NCI-H1436 (cell line): ENCODE results near the gene EIF2D.
"Not testable (repeated sequence)": the region's sequence is repeated elsewhere in the genome, so short reads cannot be mapped to it uniquely, and the experiment has no call there.

Experiments
- DNase-seq: peaks from one replicate; lab custom pipeline; 2025; lab: John Stamatoyannopoulos, UW

EIF2D gene

DNA sequence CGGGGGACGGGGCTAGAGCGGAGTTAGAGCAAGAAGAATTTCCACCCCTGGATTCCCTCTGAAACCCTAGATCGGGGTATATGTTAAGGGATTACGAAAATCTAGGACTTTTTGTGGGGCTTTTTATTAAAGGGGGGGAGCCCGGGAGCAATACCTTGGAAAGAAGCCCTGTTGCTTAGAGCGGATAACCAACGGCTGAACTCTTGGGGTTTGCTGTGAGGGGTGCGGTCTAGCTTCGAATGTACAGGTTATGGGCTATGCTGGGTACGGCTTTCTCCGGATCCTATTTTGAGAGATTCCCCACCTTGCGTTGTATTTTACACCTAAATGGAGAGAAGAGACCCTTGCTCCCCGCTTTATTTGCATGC, 23.7 kb upstream of the EIF2D start:
- DNase-seq = no peak

DNA sequence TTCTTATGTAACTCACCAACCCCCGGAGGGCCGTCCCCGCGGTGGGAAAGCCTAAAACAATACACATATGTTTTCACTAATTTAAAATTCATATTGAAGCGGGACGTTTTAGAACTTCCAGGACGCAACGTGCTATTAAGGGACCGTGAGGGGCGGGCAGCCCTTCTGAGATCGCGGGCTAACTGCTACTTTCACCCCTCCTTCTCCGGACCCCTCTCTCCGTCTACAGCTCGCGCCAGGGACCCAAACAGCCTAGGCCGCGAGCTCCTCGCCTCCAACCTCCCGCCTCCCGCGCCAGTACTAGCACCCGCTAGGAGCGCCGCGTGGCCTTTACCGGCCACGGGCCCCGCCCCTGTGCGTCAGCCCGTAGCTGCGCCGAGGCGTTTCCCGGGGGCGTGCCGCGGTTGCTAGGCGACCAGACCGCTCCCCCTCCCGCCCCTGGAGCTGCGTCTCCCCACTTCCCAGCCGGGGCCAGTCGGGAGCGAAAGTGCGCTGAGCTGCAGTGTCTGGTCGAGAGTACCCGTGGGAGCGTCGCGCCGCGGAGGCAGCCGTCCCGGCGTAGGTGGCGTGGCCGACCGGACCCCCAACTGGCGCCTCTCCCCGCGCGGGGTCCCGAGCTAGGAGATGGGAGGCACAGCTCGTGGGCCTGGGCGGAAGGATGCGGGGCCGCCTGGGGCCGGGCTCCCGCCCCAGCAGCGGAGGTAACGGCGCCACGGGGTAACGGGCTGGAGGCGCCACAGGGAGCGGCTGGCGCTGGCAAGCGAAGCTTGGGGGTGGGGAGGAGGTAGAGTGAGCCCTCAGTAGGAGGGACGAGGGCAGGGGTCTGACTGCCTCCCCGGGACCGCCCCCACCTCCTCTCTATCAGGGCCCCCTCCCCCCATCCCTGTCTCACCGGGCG, 23.1 kb upstream of the EIF2D start, which contains the start of gene DYRK3:
DYRK3 (plus strand) TSS at position 457 of the 898 bp plus-strand sequence; CDS start at position 625, 168 bp downstream.
- DNase-seq = peak; percentile 97

DNA sequence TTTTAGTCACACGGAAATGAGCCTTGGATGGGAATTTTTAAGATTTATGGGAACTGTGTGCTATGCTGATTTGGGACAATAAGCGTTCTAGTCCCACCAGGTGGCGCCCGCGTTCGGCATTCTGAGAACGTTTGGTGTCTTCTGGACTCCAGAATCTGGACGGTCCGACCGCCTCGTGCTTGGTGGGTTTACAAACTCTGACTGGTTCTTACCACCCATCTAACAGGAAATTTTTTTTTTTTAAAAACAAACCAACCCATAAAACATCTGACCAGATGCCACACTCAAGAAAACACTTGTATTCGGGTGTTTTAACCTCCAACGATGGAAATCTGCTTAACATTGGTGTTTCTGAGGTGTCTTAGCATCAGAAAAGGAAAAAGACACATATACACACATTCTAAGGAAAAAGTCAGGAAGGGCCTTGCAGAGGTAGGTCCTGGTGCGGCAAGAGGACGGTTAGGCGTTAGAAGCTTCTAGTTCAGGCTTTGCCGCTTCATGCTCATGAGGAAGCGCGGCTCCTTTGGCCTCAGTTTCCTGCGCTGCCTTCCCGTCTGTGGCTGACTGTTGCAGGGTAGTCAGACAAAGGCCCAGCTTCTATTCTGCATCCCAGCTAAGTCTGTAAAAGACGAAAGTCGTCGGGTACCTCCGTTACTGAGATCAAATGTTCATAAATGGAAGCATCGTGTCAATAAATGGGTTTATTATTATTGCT, 22.3 kb upstream of the EIF2D start:
- peak; percentile 90 for DNase-seq

DNA sequence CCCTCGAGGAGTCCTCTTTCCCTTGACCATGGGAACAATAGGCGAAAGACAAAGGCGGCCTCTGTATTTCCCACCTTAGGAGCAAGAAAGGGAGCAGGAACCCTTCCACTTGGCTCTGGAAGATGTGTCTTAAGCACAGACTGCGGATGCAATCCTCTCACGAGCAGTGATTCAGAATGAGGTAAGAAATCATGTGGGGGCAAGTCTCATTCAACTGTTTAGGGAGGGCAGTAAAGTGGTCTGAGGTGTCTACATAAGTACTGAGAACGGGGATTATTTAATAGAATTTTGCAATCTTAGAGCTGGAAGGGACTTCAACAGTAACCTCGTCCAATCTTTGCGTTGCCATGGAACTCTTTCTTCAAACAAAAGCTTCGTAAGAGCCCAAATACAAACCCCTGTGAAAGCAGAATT, 21.4 kb upstream of the EIF2D start:
- DNase-seq = no peak

DNA sequence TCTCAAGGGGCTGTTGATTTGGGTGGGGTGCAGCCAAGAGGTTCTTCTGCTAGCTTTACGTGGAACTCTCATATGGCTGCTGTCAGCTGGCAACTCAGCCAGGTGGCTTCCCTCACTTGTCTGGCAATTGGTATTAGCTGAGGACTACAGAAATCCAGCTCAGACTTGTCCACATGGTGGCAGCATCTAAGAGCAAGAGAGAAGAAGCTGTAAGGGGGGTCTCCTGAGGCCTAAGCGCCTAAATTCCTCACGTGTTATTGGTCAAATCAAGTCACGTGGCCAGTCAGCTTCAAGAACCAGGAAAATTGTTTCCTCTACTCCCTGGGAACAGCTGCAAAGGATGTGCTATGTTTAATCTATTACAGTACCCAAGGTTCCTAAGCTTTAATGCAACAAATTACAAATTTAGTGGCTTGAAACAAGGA, 18.8 kb upstream of the EIF2D start:
- DNase-seq = peak; percentile 95

DNA sequence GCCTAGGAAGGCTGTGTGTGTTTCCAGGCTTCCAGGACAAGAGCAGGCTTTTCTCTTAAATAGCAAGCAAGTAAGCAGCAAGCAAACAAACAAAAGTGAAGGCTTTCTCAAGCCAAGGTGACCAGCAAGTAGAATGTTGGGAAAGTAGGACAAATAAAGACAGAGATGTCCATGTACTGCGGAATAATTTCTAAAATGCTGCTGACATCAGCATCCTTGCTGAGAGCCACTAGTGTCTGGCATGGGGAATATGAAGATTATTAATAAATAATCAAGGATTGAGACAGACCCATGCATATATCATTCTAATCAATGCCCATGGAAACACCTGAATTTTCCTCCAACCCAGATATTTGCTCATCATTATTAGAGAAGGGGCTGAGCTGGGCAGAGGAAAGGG, 16.7 kb upstream of the EIF2D start:
- DNase-seq = no peak

DNA sequence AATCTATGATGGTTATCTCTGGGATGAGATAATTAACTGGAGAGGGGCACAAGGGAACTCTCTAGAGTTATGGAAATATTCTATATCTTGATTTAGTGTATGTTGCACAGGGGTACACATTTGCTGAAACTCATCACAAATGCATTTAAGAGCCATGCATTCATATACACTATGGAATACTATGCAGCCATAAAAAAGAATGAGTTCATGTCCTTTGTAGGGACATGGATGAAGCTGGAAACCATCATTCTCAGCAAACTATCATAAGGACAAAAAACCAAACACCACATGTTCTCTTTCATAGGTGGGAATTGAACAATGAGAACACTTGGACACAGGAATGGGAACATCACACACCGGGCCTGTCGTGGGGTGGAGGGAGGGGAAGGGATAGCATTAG, 14.1 kb upstream of the EIF2D start:
- DNase-seq = not testable (repeated sequence)

DNA sequence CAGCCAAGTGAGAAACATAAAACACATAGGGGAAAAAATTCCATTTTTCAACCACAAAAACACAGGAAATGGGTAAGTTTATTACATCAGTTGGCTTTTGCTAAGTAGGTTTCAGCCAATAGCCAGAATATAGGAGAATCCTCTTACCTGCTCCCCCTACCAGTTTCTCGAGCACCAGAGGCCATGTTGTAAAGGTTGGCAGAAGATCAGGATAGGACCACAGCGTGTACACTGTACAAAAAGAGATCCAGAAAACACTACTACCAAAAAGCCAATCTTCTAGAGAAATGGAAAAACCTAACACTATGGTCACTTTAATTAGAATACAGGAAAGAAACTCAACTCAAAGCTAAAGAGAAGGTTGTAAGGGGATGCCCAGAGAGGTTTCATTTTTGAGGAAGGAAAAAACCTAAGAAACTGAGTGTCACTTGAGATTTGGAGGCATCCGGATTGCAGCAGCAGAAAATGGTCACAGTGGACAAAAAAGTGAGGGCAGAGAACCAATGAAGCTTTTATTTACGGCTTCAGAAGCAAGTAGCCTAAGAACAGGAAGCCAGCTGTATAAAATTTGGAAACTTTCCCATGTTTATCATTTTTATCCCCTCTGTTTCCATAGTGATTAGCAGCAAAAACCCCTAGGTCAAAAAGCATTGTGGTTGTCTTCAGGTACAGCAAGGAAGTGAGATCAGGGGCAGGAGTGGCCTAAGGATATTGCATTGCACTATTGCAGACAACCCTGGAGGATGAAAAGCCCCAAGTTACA, 2.9 kb downstream of the EIF2D start:
- DNase-seq = no peak

DNA sequence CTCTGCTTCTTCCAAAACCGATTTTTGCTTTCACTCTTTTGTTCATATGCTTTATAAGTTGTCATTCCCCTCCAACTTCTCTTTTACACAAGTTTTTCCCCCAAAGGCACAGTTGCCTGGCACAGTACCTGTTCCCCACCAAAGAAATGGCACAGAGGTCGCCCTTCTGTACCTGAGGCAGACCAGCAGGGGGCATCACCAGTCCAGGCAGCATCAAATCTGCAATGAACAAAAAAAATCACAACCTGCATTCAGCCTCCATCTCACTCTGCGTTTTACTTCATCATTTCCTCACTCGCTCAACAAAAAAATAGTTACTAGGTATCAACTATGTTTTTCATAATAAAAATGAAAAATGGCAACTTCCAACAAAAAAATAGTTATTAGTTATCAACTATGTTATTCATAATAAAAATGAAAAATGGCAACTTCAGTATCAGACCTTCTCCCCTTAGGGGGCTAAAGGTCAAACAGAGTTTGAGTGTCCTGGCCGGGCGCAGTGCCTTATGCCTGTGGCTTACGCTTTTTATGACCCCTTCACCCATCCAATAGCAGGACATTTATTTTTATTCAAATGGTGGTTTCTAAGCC, 4.1 kb downstream of the EIF2D start:
- DNase-seq = peak; percentile 47

DNA sequence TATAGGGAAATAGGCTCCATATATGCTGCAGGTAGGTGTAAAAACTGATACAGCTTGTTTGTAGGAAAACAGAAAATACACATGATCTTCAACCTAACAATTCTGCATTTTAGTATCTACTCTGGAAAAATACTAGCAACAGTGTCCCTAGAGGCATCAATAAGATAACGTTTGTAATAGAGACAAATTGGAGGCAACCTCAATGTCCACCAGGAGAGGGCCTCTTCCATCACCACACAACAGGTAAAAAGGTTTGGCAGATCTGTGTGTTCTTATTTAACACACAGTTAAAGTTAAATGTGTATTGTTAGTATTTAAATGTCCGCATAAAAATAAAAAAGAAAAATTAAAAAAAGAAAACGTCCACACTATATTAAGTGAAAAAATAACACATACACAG, 5.4 kb downstream of the EIF2D start:
- peak; percentile 13 for DNase-seq

DNA sequence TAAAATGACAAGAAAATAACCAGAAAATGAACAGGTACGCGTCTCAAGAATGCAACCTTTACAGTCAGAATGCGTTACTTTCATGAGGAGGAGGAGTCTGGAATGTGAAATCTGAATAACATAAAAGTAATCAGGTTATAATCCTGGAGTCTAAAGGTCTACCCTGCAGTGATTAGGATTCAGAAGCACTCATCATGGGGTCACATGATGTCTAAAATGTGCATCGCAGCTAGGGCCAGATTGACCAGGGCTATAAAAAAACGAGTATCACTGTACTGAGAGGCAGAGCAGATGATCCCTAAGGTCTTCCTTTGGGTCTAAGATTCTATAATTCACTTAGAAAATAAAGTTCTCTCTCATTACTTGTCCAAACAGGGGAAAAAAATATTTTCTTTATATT, 7.4 kb downstream of the EIF2D start:
- DNase-seq = no peak

DNA sequence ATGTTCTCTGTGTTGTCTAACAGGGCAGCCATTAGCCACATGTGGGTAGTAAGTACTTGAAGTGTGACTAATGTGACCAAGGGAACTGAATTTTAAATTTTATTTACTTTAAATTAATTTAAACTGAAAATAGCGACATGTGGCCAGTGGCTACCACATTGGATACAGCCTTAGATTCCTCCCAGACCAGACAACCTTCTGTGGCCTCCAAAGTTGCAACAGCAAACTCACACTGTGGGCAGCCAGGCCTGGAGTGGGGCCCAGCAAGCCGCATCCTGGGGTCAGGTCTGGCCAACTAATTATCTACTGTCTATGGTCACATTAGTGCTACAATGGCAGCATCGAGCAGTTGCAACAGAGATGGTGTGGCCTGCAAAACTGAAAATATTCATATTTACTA, 11.7 kb downstream of the EIF2D start:
- no peak for DNase-seq

DNA sequence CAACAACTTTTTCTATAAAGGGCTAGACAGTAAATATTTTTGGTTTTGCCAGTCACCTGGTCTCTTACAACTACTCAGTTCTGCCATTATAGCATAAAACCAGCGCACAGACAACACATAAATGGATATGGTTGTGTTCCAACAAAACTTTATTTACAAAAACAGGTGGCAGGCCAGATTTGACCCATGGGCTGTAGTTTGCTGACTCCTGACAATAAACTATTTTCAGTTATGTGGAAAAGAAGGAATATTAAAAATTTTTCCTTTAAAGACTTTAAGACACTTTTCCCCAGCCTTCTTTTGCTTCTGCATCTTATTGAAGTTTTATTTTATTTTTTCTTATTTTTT, 16.0 kb downstream of the EIF2D start:
- no peak for DNase-seq

DNA sequence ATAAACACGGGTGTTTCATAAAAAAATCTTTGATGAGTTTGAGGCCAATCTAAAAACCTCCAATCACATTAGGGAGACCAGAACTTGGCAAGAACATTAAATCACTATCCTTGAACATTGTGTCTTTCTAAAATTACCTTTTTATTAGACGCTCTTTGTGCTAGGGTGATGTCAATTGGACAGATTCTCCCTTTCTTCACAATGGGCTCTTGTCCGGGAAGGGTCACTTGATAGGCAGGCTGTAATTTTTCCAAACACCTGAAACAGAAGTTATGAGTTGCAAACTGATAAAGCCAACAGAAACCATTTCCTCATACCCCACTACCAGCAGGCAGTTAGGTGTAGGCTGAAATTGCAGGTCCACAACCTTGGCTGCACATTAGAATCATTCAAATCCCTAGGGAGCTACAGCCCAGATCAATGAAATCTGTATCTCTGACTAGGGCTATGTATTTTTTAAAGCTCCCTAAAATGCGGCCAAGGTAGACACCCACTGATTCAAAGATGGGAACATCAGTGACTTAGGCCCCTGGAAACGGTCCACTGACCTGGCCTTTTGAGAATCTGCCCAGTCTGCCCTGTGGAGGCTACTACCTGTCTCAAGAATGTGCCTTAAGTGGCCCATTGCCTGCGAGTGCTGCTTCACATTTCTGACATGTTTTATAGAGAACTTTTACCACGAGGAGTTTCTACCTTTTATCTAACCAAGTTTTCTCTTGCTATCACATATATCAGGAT, 16.5 kb downstream of the EIF2D start:
- no peak for DNase-seq

DNA sequence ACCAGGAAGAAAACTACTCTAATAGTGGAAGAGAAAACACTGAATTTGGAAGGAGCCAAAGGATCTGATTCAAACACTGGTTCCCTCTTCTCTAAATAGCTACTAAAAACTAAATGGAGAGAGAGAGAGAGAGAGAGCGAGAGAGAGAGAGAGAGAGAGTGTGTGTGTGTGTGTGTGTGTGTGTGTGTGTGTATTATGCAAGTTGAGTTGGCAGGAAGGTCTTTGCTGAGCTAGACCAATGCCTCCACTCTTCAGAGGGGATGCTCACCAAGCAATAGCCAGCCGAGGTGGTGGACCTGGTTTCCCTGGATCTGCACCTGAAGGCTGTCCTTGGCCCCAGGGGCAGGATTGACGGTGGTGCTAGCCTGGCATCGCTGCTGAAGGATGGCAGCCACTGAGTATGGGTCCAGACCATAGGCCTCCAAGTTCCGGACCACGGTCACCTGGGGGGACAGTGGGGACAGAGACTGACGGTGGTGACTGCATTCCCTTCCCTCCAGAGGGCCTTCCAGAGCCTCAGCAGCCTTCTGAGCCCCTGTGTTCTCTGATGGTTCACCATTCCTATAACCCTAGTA, 18.8 kb downstream of the EIF2D start:
- DNase-seq = no peak

DNA sequence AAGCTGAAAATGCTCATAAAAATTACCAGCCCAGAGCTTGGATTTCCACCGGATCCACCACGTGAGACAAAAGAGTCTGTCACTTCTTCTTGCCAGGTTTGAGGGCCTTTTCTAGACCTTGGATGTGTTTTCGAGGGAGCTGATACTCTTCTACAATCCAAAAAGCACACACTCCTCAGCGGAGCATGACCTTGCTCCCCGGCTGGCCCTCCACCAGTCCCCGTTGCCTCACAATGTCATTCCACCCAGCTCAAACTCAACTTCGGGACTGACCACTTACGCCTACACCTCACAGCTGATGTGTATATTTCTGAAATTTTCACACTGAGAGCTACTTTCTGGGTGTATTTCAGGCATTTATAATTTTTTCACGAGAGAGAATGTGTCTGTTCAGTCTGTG, 20.6 kb downstream of the EIF2D start:
- DNase-seq = no peak

DNA sequence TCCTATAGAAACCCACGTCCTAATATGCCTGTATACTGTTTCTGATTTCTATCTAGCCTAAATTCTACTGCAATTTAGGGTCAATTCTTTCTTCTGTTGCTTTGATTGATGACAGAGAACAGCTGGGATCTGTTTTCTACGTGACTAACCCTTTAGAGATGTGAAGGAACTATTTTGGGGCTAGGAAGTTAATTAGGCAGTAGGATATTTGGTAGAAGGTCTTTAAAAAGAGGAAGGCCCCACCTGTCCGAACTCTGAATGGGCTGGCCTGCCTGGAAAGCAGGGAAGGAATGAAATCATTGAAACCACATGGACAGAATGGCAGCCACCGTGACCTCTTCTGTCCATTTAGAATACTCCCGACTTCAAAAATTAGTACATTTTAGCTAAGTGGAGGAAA, 21.0 kb downstream of the EIF2D start:
- no peak for DNase-seq

DNA sequence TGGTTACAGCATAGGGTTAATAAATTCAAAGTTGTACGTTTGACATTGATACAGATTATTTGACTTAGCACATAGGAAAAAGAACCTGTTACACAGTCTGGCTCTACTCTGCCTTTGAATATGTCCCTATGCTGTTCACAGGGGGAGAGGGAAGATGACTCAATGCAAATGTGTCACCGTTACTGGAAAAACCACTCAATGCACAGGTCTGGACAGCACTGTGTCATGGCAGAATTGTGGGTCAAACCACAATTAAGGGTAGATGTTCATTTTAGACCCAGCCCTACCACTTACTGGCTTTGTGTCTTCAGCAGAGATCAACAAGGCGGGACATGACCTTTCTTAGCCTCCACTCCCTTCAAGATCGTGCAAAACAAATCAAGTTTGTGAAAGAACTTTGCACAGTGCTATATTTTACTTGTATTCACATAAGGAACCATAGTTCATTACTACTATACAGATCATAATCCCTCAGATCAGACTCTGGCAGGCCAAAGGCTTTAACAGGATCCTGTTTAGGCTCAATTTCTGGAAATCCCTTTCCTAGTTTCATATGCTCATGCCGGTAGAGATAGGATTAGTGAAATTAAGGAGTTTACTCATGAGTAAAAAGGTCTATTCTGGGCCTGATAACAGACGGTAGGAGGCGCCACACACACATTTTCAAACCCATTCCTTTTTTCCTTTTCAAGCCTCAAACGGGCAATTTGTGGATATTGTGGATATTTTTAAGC, 22.1 kb downstream of the EIF2D start:
- no peak for DNase-seq

DNA sequence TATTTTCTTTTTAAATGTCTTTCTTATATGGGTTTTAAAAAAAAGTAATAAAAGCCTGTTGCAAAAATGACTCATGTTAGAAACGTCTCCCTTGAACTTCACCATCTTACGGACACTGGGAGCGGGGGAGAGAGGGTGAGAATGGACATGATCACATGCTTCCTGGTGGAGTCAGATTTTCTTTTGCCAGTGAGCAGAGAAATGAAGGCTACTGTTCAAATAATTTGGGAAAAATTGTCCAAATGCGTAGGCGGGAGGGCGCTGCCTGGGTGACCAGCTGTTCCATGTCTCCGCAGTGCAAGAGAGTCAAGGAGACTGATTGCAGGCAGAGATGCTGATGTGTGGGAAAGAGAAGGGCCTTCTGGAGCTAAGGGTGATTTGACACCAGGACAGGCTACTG, 23.1 kb downstream of the EIF2D start:
- DNase-seq = no peak

DNA sequence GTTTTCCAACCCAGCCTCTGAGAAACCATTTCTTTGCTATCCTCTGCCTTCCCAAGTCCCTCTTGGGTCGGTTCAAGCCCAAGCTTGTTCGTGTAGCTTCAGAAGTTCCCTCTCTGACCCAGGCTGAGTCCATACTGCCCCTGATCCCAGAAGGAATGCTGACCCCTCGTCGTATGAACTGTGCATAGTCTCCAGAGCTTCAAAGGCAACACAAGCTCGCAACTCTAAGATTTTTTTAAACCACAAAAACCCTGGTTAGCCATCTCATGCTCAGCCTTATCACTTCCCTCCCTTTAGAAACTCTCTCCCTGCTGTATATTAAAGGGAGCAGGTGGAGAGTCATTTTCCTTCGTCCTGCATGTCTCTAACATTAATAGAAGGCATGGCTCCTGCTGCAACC, 23.8 kb downstream of the EIF2D start:
- no peak for DNase-seq

DNA sequence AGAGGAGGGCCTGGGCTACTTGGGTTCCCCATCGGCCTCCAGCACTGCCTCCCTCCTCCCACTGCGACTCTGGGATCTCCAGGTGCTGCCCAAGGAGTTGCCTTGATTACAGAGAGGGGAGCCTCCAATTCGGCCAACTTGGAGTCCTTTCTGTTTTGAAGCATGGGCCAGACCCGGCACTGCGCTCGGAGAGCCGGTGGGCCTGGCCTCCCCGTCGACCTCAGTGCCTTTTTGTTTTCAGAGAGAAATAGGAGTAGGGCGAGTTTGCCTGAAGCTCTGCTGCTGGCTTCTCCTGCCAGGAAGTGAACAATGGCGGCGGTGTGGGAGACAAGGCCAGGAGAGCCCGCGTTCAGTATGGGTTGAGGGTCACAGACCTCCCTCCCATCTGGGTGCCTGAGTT, 24.4 kb downstream of the EIF2D start:
- DNase-seq = no peak
